PFSK-1 (cell line): ENCODE results near the gene SPACDR.

Source experiments
- FOXP2 ChIP-seq: optimal IDR thresholded peaks from 2 replicates; pipeline ENCODE3; 2011; ENCODE audit warnings: borderline replicate concordance, control low read depth, inconsistent platforms; ENCODE audit not compliant: insufficient read depth; ENCODE audit errors: extremely low read length, extremely low read depth
- POLR2AphosphoS5 ChIP-seq: IDR thresholded peaks from 2 replicates; pipeline ENCODE4 v1.6.1; 2012; ENCODE audit warnings: low read depth, mild to moderate bottlenecking, control low read depth, low read length, moderate library complexity
- SIN3A ChIP-seq: IDR thresholded peaks from 2 replicates; pipeline ENCODE4 v1.6.1; 2012; ENCODE audit warnings: mild to moderate bottlenecking, low read length, moderate library complexity, borderline replicate concordance; ENCODE audit not compliant: insufficient read depth
- TAF1 ChIP-seq: IDR thresholded peaks from 2 replicates; pipeline ENCODE4 v1.6.1; 2012; ENCODE audit warnings: low read length, control low read depth, borderline replicate concordance; ENCODE audit not compliant: insufficient read depth
- TF ChIP-seq, protein P1 (sequence below), 2 experiments: IDR thresholded peaks; 2 replicates each; pipeline versions ENCODE4 v1.6.1 to v1.8.0; 2011 to 2012; ENCODE audit warnings: low read depth in 2 of 2, low read length in 2 of 2, control low read depth in 1 of 2, inconsistent platforms in 1 of 2, mild to moderate bottlenecking in 1 of 2, moderate library complexity in 1 of 2; ENCODE audit not compliant: insufficient read depth in 1 of 2

Gene SPACDR

DNA sequence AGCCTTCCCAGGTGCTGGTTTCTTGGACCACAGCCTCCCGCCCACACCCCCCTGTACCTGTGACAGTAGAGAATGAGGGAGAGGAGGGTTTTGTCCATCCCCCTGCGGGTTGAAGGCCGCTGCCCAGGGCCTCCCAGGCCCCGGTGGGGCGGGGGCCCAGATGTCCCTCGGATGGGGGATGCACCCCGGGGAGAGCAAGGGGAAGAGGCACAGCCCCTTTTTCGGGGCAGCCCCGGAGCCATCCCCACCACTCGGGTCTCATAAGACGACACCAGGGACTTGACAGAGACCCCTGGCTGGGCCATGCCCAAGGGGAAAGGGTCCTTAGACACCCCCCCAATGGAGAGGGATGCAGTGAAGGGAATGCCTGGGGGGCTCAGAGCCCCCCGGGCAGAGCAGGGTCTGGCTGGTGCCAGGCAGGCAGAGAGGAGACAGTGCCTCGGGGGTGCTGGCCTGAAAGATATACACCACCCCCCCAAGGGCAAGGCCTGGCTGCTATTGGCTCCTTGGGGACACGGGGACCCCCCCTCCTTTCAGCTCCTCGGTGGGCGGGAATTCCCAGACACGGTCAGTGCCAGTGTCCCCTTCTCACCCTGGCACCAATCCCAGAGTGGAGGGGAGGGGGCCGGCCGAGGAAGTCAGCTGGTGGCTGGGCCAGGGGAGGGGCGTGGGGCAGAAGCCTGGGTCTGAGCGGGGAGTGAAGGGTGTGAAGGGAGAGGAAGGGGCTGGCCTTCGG, 3.7 kb upstream of the SPACDR start:
- TF ChIP-seq TAF1 (no peak), POLR2AphosphoS5 (no peak), FOXP2 (no peak), SIN3A (no peak)
- TF ChIP-seq, protein P1, sequence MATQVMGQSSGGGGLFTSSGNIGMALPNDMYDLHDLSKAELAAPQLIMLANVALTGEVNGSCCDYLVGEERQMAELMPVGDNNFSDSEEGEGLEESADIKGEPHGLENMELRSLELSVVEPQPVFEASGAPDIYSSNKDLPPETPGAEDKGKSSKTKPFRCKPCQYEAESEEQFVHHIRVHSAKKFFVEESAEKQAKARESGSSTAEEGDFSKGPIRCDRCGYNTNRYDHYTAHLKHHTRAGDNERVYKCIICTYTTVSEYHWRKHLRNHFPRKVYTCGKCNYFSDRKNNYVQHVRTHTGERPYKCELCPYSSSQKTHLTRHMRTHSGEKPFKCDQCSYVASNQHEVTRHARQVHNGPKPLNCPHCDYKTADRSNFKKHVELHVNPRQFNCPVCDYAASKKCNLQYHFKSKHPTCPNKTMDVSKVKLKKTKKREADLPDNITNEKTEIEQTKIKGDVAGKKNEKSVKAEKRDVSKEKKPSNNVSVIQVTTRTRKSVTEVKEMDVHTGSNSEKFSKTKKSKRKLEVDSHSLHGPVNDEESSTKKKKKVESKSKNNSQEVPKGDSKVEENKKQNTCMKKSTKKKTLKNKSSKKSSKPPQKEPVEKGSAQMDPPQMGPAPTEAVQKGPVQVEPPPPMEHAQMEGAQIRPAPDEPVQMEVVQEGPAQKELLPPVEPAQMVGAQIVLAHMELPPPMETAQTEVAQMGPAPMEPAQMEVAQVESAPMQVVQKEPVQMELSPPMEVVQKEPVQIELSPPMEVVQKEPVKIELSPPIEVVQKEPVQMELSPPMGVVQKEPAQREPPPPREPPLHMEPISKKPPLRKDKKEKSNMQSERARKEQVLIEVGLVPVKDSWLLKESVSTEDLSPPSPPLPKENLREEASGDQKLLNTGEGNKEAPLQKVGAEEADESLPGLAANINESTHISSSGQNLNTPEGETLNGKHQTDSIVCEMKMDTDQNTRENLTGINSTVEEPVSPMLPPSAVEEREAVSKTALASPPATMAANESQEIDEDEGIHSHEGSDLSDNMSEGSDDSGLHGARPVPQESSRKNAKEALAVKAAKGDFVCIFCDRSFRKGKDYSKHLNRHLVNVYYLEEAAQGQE (IDR thresholded peaks at IDR 0.05; ENCODE audit: insufficient read depth in 1 of 2, low read depth in 2 of 2, low read length in 2 of 2), result no peak

DNA sequence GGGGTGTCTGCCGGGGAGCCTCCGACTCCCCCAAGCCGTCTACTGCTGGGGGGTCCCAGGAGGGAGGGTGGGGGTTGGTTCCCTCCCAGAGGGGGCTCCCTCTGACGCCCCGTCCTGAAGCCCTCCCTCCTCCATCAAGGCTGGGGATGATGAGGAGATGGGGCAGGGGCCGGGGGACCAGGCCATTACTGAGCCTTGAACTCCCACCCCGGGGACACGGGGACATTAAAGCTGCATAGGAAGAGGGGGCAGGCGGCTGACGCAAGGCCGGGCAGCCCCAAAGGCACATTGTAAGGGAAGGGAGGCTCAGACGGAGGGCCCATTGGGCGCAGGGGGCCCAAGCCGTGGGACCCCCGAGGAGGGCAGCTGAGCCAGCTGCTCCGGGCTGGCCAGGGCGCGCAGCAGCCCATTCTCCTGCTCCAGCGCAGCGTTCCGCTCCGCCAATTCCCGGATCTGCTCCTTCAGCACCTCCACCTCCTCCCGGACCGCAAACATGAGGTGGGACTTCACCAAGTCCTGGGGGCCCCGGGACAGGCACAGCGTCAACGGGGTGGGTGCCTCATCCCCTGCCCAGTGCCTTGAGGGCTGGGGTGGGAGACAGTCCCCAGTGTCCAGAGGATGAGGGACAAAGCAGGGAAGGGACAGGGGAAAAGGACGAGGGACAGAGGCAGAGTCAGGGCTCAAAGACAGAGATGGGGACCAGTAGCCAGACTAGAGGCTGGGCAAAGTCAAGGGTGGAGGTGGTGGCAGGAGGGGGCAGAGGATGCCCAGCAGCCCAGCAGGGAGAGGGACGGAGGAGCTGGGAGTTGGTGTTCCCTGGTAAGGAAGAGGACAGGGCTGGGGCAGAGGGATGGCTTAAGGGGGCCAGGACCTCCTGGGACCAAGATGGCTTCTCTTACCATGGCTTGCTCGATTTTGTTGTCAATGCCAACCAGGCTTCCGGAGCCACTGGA, 2.9 kb upstream of the SPACDR start:
- TF ChIP-seq TAF1 (no peak), FOXP2 (no peak), POLR2AphosphoS5 (no peak)
- TF ChIP-seq, protein P1 (IDR thresholded peaks at IDR 0.05; ENCODE audit: insufficient read depth in 1 of 2, low read depth in 2 of 2, low read length in 2 of 2), result no peak

DNA sequence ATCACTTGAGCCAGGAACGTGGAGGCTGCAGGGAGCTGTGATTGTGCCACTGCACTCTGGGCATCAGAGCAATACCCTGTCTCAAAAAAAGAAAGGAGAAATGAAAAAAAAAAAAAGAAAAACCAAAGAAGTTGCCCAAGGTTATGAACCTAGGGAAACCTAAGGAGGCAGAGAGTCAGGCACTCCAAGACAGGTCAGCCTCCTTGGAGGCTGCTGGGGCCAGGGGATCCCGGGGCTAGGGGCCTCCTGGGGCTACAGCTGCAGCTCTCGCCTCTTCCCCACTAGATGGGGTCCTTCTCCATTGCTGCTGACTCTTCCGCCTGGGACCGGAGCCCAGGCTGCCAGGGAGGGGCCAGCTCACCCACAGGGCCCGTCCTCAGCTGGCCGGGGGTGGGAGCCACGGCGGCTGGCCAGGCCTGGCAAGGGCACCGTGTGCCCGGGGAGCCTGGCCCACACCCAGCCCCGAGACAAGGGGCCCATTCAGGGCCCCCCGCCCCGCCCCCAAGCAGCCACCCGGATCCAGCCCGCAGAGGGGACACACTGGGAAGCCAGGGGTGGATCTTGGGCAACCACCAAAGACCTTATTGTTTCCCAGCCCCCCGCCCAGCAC, 1.7 kb upstream of the SPACDR start:
- TF ChIP-seq, protein P1 (IDR thresholded peaks at IDR 0.05; ENCODE audit: insufficient read depth in 1 of 2, low read depth in 2 of 2, low read length in 2 of 2), result no peak
- no peak for TF ChIP-seq FOXP2
- TF ChIP-seq TAF1, result no peak
- no peak for TF ChIP-seq POLR2AphosphoS5
- no peak for TF ChIP-seq SIN3A

DNA sequence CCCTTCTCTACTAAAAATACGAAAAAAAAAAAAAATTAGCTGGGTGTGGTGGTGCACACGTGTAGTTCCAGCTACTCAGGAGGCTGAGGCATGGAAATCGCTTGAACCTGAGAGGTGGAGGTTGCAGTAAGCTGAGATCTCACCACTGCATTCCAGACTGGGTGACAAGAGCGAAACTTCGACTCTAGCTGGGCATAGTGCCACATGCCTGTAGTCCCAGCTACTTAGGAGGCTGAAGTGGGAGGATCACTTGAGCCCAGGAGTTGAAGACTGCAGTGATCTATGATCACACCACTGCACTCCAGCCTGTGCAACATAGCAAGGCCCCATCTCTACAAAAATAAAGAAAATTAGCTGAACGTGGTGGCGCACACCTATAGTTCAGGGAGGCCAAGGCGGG, 1.2 kb upstream of the SPACDR start:
- TF ChIP-seq SIN3A (no peak), POLR2AphosphoS5 (no peak), FOXP2 (no peak), TAF1 (no peak)
- TF ChIP-seq, protein P1 (IDR thresholded peaks at IDR 0.05; ENCODE audit: insufficient read depth in 1 of 2, low read depth in 2 of 2, low read length in 2 of 2), result no peak
